K562 (cell line): ENCODE data around the gene DOK3. TPM values are rescaled to one million over a fixed set of nuclear protein-coding genes. Genes with fewer than 3 reads are reported as not detected.
A peak's percentile ranks its signal among the peaks of the same experiment; 100 is the strongest.

Experiments used
- CHD4 ChIP-seq: fragments of 200-600 bp; sonication (generic); IDR thresholded peaks from 3 replicates; pipeline ENCODE4 v1.6.1; 2012; ENCODE audit warnings: low read depth, mild to moderate bottlenecking, mixed read lengths, low read length, inconsistent platforms; ENCODE audit not compliant: insufficient read depth, insufficient replicate concordance, poor library complexity, severe bottlenecking
- DDX20 ChIP-seq: fragments of 450-650 bp; IDR thresholded peaks from 2 replicates; pipeline ENCODE4 v1.6.1; 2016; ENCODE audit warnings: missing genetic modification characterization, low read depth, mild to moderate bottlenecking, missing compliant biosample characterization, moderate library complexity
- ESRRB ChIP-seq: fragments of 250-450 bp; sonication (Bioruptor Pico); IDR thresholded peaks from 2 replicates; pipeline ENCODE4 v1.5.0; 2020; ENCODE audit warnings: mild to moderate bottlenecking, moderate library complexity, borderline replicate concordance
- GTF2A2 ChIP-seq: IDR thresholded peaks from 2 replicates; pipeline ENCODE4 v1.6.1; 2016; ENCODE audit warnings: mild to moderate bottlenecking, missing genetic modification characterization, missing compliant biosample characterization
- HNRNPL ChIP-seq: fragments of 200-400 bp; formaldehyde crosslinking; IDR thresholded peaks from 2 replicates; pipeline ENCODE4 v1.6.1; 2017; ENCODE audit warnings: low read depth, mild to moderate bottlenecking, low read length
- KAT8 ChIP-seq: fragments of 450-650 bp; IDR thresholded peaks from 2 replicates; pipeline ENCODE4 v1.6.1; 2016; ENCODE audit warnings: low read depth, mild to moderate bottlenecking
- KLF10 ChIP-seq: fragments of 250-450 bp; sonication (Bioruptor Pico); IDR thresholded peaks from 2 replicates; pipeline ENCODE4 v1.6.1; 2021; ENCODE audit warnings: matching md5 sums
- MCM2 ChIP-seq: fragments of 450-650 bp; IDR thresholded peaks from 2 replicates; pipeline ENCODE4 v1.6.1; 2017; ENCODE audit warnings: low read depth, mild to moderate bottlenecking
- NCOA4 ChIP-seq: fragments of 450-650 bp; IDR thresholded peaks from 2 replicates; pipeline ENCODE4 v1.6.1; 2018; ENCODE audit warnings: mild to moderate bottlenecking; ENCODE audit not compliant: partially characterized antibody
- POLR2A ChIP-seq: fragments of 450-650 bp; conservative IDR thresholded peaks from 2 replicates; pipeline ENCODE4 v1.6.1; 2016
- TCF7L2 ChIP-seq: fragments of 150-350 bp; IDR thresholded peaks from 2 replicates; pipeline ENCODE4 v1.6.1; 2016; ENCODE audit warnings: low read depth, mild to moderate bottlenecking, low read length, moderate library complexity
- XRCC3 ChIP-seq: fragments of 450-650 bp; IDR thresholded peaks from 2 replicates; pipeline ENCODE4 v1.6.1; 2017; ENCODE audit warnings: mild to moderate bottlenecking, moderate library complexity
- ZNF282 ChIP-seq: sonication (generic); formaldehyde crosslinking; IDR thresholded peaks from 2 replicates; pipeline ENCODE4 v1.8.1; 2023; ENCODE audit warnings: missing genetic modification reagents
- polyA plus RNA-seq, 8 experiments: library from polyadenylated mRNA; depleted of rRNA in 4 of 8; stranded (reverse) in 5 of 8; unstranded in 3 of 8; fragments of >200 nt; fragmentation: Nextera tagmentation in 2 of 8; fragmentation: Illumina TruSeq in 1 of 8; extraction: Ambion mirVana in 2 of 8; extraction: Trizol in 1 of 8; gene quantifications; 2 replicates each; pipeline versions ENCODE4 v1.2.1 to v1.2.3, GENCODE V29; 2011 to 2014; ENCODE audit warnings: inconsistent platforms in 1 of 8, missing spikeins in 1 of 8
- total RNA-seq, 7 experiments: library from RNA; depleted of rRNA in 6 of 7; stranded (reverse); fragments of >200 nt in 6 of 7; fragmentation: Illumina TruSeq in 2 of 7; extraction: Trizol in 2 of 7; gene quantifications; 2 replicates each; pipeline versions ENCODE4 v1.2.1 to v1.2.3, GENCODE V29; 2011 to 2021; ENCODE audit warnings: low replicate concordance in 1 of 7
- TF ChIP-seq, protein P1 (sequence below): sonication (generic); formaldehyde crosslinking; IDR thresholded peaks from 2 replicates; pipeline ENCODE4 v1.8.1; 2022; ENCODE audit warnings: missing genetic modification reagents
- TF ChIP-seq, protein P2 (sequence below), 3 experiments: fragments of 200-800 bp in 1 of 3; fragments of 250-450 bp in 1 of 3; fragments of 450-650 bp in 1 of 3; sonication (Bioruptor Pico) in 1 of 3; sonication (Bioruptor generic) in 1 of 3; formaldehyde crosslinking in 1 of 3; IDR thresholded peaks; 2 replicates each; pipeline versions ENCODE4 v1.6.1 to v1.8.0; 2016 to 2022; ENCODE audit warnings: mild to moderate bottlenecking in 2 of 3, missing genetic modification characterization in 2 of 3, missing compliant biosample characterization in 1 of 3, moderate library complexity in 1 of 3
- TF ChIP-seq, protein P3 (sequence below): fragments of 450-650 bp; formaldehyde crosslinking; IDR thresholded peaks from 2 replicates; pipeline ENCODE4 v1.4.0; 2020; ENCODE audit warnings: mild to moderate bottlenecking, moderate library complexity
- TF ChIP-seq, protein P4 (sequence below): fragments of 450-650 bp; formaldehyde crosslinking; IDR thresholded peaks from 2 replicates; pipeline ENCODE4 v1.4.0; 2020; ENCODE audit warnings: mild to moderate bottlenecking, moderate library complexity
- TF ChIP-seq, protein P5 (sequence below): fragments of 250-450 bp; sonication (Bioruptor Pico); IDR thresholded peaks from 2 replicates; pipeline ENCODE4 v1.6.1; 2021; ENCODE audit warnings: mild to moderate bottlenecking

Gene DOK3
- total and polyA plus RNA-seq, 9 of the 15 experiments (the other 6 are each of a cell fraction or from before 2014, with no cell fraction given), result 1.3 to 23.0 (median 8.0) TPM

DNA sequence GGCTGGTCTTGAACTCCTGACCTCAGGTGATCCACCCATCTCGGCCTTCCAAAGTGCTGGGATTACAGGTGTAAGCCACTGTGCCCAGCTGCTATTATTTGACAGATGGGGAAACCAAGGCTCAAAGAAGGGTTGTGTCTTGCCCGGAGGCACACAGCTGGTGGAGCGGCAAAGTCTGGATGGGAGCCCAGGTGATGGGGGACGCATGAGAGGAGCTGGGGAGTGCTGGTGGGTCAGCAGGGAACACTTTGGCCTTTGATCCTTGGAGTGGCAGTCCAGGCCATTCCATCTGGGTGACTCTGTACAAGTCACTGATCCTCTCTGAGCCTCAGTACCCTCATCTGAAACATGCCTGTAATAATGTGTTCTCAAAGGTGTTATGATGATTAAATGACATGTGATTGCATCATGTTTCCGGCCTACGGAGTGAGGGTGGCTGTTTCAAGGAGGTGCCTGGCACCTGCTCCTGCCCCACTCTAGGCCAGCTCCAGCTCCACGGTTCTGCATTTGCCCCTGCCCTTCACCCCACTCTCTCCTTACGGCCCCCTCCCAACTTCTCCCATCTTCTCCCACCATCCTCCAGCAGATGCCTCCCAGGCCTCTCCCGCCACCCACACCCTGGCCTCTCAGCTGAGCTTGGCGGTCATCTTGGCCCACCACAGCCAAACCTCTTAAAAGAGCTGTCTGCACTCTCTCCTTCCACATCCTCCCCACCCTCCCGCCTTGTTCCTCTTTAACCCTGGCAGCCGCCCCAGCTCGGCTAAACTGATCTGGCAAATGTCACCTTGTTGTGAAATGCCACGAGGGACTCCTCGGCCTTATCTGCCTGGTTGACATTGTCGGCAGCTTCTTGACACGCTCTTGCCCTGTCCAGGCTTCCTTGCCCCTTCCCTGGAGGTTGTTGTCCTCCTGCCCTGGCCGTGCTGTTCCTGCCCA lies 30.6 kb downstream of the DOK3 start (continued):
- TF ChIP-seq ESRRB (CRISPR knock-in tag), result no peak
- TF ChIP-seq, protein P1, sequence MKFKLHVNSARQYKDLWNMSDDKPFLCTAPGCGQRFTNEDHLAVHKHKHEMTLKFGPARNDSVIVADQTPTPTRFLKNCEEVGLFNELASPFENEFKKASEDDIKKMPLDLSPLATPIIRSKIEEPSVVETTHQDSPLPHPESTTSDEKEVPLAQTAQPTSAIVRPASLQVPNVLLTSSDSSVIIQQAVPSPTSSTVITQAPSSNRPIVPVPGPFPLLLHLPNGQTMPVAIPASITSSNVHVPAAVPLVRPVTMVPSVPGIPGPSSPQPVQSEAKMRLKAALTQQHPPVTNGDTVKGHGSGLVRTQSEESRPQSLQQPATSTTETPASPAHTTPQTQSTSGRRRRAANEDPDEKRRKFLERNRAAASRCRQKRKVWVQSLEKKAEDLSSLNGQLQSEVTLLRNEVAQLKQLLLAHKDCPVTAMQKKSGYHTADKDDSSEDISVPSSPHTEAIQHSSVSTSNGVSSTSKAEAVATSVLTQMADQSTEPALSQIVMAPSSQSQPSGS (CRISPR knock-in tag), result no peak
- no peak for TF ChIP-seq ZNF282 (CRISPR knock-in tag)
- TF ChIP-seq, protein P2, sequence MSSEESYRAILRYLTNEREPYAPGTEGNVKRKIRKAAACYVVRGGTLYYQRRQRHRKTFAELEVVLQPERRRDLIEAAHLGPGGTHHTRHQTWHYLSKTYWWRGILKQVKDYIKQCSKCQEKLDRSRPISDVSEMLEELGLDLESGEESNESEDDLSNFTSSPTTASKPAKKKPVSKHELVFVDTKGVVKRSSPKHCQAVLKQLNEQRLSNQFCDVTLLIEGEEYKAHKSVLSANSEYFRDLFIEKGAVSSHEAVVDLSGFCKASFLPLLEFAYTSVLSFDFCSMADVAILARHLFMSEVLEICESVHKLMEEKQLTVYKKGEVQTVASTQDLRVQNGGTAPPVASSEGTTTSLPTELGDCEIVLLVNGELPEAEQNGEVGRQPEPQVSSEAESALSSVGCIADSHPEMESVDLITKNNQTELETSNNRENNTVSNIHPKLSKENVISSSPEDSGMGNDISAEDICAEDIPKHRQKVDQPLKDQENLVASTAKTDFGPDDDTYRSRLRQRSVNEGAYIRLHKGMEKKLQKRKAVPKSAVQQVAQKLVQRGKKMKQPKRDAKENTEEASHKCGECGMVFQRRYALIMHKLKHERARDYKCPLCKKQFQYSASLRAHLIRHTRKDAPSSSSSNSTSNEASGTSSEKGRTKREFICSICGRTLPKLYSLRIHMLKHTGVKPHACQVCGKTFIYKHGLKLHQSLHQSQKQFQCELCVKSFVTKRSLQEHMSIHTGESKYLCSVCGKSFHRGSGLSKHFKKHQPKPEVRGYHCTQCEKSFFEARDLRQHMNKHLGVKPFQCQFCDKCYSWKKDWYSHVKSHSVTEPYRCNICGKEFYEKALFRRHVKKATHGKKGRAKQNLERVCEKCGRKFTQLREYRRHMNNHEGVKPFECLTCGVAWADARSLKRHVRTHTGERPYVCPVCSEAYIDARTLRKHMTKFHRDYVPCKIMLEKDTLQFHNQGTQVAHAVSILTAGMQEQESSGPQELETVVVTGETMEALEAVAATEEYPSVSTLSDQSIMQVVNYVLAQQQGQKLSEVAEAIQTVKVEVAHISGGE (CRISPR knock-in tag; IDR thresholded peaks at IDR 0.05), result 0 out of 6 replicates have a peak, but pooled peaks of 1 of the 3 experiments have one; percentile 17
- no peak for TF ChIP-seq KLF10 (CRISPR knock-in tag)
- TF ChIP-seq, protein P3, sequence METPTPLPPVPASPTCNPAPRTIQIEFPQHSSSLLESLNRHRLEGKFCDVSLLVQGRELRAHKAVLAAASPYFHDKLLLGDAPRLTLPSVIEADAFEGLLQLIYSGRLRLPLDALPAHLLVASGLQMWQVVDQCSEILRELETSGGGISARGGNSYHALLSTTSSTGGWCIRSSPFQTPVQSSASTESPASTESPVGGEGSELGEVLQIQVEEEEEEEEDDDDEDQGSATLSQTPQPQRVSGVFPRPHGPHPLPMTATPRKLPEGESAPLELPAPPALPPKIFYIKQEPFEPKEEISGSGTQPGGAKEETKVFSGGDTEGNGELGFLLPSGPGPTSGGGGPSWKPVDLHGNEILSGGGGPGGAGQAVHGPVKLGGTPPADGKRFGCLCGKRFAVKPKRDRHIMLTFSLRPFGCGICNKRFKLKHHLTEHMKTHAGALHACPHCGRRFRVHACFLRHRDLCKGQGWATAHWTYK (CRISPR knock-in tag), result peak; percentile 66; the same call in 1 of the 2 replicates
- TF ChIP-seq MCM2, result no peak
- TF ChIP-seq, protein P4, sequence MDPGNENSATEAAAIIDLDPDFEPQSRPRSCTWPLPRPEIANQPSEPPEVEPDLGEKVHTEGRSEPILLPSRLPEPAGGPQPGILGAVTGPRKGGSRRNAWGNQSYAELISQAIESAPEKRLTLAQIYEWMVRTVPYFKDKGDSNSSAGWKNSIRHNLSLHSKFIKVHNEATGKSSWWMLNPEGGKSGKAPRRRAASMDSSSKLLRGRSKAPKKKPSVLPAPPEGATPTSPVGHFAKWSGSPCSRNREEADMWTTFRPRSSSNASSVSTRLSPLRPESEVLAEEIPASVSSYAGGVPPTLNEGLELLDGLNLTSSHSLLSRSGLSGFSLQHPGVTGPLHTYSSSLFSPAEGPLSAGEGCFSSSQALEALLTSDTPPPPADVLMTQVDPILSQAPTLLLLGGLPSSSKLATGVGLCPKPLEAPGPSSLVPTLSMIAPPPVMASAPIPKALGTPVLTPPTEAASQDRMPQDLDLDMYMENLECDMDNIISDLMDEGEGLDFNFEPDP (CRISPR knock-in tag), result no peak
- no peak for TF ChIP-seq DDX20
- no peak for TF ChIP-seq CHD4
- 0 out of 2 replicates have a peak, but pooled peaks have one; percentile 9 for TF ChIP-seq POLR2A
- no peak for TF ChIP-seq HNRNPL
- TF ChIP-seq GTF2A2 (tag), result peak; percentile 24; the same call in 1 of the 2 replicates
- TF ChIP-seq NCOA4, result no peak
- TF ChIP-seq, protein P5, sequence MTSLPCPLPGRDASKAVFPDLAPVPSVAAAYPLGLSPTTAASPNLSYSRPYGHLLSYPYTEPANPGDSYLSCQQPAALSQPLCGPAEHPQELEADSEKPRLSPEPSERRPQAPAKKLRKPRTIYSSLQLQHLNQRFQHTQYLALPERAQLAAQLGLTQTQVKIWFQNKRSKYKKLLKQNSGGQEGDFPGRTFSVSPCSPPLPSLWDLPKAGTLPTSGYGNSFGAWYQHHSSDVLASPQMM, result no peak
- TF ChIP-seq XRCC3, result no peak
- no peak for TF ChIP-seq KAT8
- TF ChIP-seq TCF7L2, result no peak
